HG03045 (cell line): ENCODE measurements around the gene KIF19.
"Not testable (repeated sequence)": the region's sequence is repeated elsewhere in the genome, so short reads cannot be mapped to it uniquely, and the experiment has no call there.

Source experiments
- ATAC-seq: cut with Tn5 transposase; IDR thresholded peaks from one replicate; pipeline ENCODE4 v1.9.1; 2021; ENCODE audit warnings: mild to moderate bottlenecking, moderate library complexity; ENCODE audit not compliant: unreplicated experiment

KIF19 gene

GRCh38 chr17:74387365-74388218, 61.6 kb downstream of the KIF19 start:
- no peak for ATAC-seq

- ATAC-seq = no peak
These were observed 63.2 kb downstream of the KIF19 start for GRCh38 chr17:74389084-74389753.

- ATAC-seq = no peak
These were observed 64.1 kb downstream of the KIF19 start for GRCh38 chr17:74389937-74390679.

GRCh38 chr17:74390680-74391653, 64.9 kb downstream of the KIF19 start:
- ATAC-seq = no peak

DNA sequence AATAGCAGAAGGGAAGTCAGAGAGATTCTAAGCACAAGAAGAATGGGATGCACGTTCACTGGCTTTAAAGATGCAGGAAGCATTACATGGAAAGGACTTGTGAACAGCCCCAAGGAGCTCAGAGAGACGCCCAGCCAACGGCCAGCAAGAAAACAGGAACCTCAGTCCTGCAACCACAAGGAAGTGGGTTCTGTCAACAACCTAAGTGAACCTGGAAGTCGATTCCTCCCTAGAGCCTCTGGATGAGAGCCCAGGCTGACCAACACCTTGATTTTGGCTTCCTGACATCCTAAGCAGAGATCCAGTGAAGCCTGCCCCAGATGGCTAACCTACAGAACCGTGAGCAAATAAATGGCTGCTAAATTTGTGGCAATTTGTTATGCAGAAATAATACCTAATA, 65.7 kb downstream of the KIF19 start:
- no peak for ATAC-seq

GRCh38 chr17:74392848-74393247, 66.8 kb downstream of the KIF19 start:
- no peak for ATAC-seq

GRCh38 chr17:74393346-74393942, 67.4 kb downstream of the KIF19 start:
- ATAC-seq = no peak

DNA sequence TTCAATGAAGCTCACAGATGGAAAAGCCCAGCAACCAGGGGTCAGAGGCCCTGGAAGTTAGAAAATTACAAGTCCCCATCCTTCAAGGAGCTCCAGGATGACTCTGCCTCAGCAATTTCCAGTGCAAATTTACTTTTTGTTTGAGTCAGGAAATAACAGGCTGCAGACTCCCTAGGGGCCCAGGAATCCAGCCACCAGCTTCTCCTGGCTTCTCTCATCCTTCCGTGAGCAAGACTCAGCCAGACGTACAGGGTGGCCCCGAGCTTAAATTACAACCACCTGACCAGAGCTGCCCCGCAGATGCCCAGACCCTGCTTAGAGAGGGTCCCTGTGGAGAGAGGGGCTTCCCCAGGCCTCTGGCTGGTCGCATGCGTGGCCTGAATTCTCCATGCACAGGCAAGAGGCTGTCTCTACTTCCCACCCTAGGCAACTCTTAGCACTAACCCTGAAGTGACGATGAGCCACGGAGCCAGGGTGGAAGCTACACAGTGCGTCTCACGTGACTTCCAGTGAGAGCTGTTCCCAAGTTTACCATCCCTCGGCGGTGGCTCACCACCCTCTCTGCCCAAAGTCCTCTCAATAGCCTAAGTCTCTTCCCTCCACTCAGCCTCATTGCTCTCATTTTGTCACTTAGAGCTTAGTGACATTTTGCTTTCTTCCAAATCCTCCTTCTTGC, 68.4 kb downstream of the KIF19 start:
- no peak for ATAC-seq

DNA sequence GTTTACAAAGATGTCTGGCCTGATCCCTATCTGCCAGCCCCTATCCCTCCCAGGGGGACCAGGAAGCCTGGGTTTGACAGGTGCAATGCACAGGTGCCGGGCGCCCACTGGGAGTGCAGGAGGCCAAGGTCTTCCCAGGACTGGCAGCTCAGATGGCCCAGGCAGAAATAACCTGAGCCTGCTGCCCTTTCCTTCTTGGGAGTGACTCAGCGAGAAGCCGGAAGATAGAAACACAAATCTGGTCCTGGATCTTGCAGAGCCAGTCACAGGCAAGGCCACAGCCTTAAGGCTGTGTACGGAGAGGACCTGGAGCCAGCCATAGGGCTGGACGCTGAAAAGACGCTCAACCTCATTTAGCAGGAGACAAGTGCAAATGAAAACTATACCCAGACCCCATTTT, 69.0 kb downstream of the KIF19 start:
- no peak for ATAC-seq

- ATAC-seq = no peak
These were observed 70.5 kb downstream of the KIF19 start for GRCh38 chr17:74396567-74396966.

DNA sequence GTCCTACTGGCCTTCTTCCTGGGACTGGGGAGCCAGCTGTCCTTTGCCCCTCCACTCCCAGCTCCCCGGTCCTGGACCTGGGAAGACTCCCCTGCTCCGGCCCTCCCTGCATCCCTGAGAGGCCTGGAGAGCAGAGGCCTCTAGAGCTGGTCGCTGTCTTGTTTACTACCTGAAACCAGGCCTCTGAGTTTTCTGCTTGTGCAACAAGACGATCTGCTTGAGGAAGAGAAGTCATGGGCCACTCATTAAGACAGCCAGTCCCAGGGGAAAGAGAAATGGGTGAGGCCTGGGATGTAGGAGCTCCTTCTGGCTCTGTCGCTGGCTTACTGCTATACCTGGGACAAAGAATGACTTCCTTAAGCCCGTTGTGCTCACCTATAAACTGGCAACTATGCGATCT, 76.0 kb downstream of the KIF19 start:
- no peak for ATAC-seq

- no peak for ATAC-seq
These were observed 77.6 kb downstream of the KIF19 start for GRCh38 chr17:74403512-74404137.

GRCh38 chr17:74404218-74404617, 78.2 kb downstream of the KIF19 start:
- ATAC-seq = no peak

- no peak for ATAC-seq
These were observed 78.8 kb downstream of the KIF19 start for GRCh38 chr17:74404789-74405188.

DNA sequence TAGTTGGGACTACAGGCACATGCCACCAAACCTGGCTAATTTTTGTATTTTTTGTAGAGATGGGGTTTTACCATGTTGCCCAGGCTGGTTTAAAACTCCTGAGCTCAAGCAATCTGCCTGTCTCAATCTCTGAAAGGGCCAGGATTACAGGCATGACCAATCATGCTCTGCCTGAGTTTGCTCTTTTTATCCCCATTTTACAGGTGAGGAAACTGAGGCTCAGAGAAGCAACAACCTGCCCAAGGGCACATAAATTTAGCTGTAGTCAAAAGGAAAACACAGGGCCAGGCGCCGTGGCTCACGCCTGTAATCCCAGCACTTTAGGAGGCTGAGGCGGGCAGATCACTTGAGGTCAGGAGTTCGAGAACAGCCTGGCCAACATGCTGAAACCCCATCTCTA, 79.3 kb downstream of the KIF19 start:
- ATAC-seq = not testable (repeated sequence)
